ENCODE data around the gene ZNF862.
"Not testable (repeated sequence)": the region's sequence is repeated elsewhere in the genome, so short reads cannot be mapped to it uniquely, and the experiment has no call there.

The ZNF862 gene

DNA sequence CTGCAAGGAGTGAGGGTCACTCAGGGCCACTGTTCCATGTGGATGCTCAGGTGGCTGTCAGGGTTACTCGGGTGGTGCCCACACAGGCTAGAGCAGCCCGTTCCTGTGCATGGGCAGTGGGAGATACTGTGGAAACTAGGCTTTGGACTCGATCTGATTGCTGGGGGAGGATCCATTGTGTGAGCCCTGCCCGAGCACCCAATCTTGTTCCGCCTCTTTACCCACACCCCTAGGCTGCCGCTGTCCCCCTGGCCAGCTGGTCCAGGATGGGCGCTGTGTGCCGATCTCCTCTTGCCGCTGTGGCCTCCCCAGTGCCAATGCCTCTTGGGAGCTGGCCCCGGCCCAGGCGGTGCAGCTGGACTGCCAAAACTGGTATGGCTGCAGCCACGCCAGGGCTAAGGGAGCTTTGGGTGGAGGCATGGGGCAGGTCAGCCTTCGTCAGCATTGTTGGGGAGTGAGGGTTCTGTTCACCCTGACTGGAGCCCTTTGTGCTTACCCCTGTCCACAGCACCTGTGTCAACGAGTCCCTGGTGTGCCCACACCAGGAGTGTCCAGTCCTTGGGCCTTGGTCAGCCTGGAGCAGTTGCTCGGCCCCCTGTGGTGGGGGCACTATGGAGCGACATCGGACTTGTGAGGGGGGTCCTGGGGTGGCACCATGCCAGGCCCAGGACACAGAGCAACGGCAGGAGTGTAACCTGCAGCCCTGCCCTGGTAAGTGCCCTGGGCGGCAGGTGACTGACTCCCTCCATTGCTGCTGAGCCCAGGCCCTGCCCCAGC, 12.4 kb upstream of the ZNF862 start:
- DNase-seq, result no peak

GRCh38 chr7:149826344-149827088, 11.7 kb upstream of the ZNF862 start:
- DNase-seq, result no peak

- no peak for DNase-seq
These were observed 10.8 kb upstream of the ZNF862 start for GRCh38 chr7:149827089-149827981.

- DNase-seq, result no peak
These were observed 9.5 kb upstream of the ZNF862 start for GRCh38 chr7:149828357-149829309.

GRCh38 chr7:149830527-149830926, 7.6 kb upstream of the ZNF862 start:
- DNase-seq, result not testable (repeated sequence)

DNA sequence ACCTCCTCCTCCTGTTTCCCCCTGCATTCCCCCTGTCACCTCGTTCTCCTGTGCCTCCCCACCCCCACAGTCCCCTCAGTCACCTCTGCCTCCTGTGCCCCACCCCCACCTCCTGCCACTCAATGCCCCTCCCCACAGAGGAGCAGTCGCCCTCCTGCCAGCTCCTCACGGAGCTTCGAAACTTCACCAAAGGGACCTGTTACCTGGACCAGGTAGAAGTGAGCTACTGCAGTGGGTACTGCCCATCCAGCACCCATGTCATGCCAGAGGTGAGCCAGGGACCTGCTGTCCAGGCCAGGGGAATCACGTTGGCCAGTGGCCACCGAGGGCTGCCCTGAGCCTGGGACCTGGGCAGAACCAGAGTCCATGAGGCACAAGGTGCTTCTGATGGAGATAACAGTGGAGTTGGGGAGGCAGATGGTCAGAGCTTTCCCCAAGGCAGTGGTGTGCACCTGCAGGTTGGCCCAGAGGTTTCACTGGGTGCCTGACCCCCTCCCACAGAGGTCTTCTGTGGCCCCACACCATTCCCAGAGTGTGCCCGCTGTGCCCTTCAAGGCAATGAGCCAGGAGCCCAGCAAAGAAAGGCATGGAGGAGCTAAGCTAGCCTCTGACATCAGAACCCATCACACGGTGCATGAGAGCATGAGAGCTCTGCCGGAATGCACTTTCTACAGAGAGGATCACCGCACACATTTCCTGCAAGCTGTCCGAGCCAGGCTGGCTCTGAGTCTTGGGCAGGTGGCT, 7.0 kb upstream of the ZNF862 start:
- DNase-seq, result no peak

DNA sequence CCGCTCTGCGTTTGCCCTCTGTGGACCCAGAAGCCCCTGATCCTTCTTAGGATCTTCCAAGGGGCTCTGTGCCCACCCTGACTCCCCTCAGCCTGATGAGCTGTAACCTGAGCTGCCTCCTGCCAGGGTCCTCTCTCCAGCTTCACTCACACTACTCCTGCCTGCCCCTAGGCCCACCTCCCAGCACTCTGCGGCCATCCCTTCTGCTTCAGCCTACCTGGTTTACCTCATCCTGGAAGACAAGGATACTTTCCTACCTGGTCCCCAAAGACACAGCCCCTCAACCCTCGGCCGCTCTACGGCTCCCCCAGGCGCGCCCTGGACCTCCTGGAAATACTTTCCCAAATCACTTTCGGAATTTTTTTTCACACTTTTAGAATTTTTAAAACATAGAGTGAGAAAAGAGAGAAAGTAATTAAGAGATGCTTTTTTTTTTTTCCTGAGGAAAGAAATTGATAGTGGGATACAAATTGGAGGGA, 6.4 kb upstream of the ZNF862 start:
- DNase-seq, result no peak

- no peak for DNase-seq
These were observed 5.7 kb upstream of the ZNF862 start for GRCh38 chr7:149832332-149833041.

DNA sequence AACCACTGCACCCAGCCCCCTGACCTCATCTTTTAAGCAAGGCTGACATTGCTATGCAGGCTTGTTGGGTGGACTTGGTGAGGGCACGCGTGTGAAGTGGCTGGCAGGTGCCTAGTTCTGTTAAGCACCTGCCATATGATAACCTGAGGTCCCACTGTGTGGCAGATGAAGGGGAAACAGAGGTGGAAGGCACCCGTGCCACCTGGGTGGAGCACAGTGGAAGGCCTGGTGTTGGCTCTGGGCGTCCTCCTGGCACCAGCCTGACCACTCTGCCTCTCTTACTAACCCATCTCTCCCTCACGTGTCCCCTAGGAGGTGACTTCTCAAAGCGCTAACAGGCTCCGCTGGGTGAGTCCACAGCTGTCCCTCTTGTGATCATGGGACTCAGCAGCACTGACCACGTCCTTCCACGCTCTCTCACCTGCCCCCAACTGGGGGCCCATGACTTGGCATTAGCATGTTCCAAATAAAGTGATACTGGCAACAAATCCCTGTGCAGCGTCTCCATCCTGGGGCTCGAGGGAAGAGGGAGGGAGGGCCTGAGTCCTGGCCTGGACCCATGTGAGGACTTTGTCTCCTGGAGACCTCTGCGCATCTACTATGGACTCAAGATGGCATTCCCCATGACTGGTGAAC, 4.6 kb upstream of the ZNF862 start:
- no peak for DNase-seq

- no peak for DNase-seq
These were observed 3.6 kb upstream of the ZNF862 start for GRCh38 chr7:149834601-149835000.

- DNase-seq, result no peak
These were observed 1.7 kb upstream of the ZNF862 start for GRCh38 chr7:149836434-149836833.

DNA sequence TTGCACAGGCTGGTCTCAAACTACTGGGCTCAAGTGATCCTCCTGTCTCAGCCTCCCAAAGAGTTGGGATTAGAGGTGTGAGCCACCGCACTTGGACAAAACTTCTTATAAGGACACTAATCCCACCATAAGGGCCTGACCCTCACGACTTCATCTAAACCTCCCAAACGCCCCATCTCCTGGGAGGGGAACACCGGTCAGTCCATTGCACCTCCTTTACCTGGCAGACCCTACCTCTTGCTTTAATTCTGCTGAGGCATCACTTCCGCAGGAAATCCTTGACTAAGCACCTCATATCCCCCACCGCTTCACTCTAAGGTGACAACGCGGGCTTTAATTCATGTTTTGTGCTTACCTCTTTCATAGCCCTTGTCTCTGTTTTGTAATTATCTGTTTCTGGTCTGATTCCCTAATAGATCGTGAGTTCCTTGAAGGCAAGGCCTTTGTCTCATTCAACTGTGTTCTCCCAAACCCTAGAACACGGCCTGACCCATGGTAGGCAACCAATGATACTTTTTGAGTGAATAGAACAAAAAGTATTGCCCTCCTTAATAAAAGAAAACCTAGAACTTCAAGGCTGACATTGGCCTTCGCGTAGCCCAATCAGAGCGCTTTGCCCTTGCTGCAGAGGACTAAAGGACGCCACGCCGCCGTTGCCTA, 481 bp upstream of the ZNF862 start:
- DNase-seq, result no peak

- DNase-seq, result no peak
These were observed 825 bp downstream of the ZNF862 start for GRCh38 chr7:149838992-149839408.

DNA sequence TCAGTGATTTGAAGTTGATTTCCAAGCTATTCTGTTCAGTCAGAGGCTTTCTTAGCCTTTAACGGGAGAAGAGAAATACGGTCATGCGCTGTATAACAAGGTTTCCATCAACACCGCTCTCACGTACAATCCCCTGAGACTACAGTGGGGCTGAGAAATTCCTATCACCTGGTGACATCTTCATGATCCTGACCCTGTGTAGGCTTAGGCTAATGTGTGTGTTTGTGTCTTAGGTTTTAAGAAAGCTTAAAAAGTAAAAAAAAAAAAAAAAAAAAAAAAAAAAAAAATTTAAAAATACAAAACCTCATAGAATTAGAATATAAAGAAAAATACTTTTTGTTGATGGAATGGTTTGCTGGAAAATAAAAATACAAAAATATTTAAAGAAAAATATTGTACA, 1.8 kb downstream of the ZNF862 start:
- DNase-seq, result no peak

DNA sequence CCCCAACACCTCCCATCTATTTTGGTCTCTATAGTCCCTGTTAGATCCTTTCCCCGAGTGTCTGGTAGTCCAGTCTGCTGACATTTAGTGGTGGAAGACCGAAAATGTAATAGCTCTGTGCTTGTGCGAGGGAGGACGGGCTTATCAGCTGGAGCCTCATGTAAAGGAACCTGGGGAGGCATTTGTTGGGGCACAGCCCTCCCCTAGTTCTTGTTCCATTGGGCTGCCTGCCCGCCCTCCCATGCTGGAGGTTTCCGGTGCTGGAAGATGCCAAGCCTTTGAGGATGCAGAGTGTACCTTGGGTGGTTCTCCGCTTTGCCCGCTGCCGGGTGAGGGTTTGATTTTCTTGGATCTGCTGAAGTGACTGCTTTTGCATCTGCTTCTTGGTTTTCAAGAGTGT, 5.4 kb downstream of the ZNF862 start:
- no peak for DNase-seq

DNA sequence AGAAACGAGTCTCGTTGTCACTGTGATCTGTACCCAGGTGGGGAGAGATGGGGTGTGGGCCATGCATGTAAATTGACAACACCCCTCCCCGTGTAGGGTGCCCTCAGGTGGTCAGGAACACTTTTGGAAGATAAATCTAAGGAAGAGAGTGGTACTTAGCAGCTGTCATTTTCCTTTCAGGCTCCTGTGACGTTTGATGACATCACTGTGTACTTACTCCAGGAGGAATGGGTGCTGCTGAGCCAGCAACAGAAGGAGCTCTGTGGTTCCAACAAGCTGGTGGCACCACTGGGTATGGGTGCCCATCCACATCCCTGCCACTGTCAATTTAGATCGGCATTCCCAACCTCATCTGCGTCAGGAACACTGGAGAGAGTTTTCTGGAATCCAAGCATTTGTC, 6.3 kb downstream of the ZNF862 start:
- no peak for DNase-seq

DNA sequence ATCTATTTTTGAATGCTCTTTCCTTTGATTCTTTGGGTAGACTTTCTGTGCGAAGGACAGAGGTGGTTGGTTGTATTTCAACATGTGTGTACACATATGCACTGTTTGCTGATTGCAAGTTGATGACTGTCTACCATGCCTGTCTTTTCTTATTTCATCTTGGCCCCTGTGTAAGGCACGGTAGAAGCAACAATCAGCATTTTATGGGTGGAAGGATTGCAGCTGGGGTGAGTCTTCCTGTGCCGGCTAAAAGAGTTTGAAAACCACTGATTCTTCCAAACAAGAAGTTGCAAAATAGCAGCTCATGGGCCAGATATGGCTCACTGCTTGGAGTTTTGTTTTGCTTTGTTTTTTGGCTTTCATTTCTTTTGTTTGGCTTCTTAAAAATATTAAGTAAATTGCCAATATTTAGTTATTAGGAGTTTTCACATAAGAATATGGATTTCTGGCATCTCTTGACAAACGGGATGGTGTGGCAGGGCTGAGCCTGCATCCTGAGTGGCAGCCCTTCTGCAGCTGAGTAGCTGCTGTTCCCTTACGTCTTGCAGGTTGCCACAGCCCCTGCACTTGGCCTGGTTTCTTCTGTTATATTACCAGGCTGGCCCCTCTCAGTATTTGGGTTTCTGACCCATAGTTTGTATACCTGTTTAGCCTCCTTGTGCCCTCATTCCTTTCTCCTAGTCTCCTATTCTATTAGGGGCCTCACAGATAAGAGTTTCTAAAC, 7.2 kb downstream of the ZNF862 start:
- DNase-seq, result no peak

DNA sequence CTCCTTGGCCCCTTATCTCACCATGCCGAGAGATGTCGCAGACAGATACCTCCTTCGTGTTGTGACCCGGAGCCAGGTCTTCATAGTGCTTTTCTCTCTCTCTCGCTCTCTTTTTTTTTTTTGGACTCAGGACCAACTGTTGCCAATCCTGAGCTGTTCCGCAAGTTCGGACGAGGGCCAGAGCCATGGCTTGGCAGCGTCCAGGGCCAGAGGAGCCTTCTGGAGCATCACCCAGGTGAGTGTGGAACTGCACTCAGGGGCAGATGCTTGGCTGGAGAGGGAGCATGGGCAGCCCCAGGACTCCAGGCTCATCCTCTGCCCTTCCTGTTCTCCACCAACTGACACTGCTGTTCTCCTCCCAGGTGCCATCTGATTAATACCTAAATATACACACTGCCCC, 7.8 kb downstream of the ZNF862 start:
- no peak for DNase-seq
